A549 (cell line): ENCODE results near the gene SETD3.

Experiments used
- BHLHE40 ChIP-seq: IDR thresholded peaks from 2 replicates; pipeline ENCODE4 v1.6.1; 2012; ENCODE audit warnings: low read depth, low read length, inconsistent platforms
- CEBPB ChIP-seq, 2 experiments: fragments of >200 bp in 1 of 2; sonication (Bioruptor Twin) in 1 of 2; formaldehyde crosslinking in 1 of 2; IDR thresholded peaks; 2 replicates each; pipeline ENCODE4 v1.6.1; 2012 to 2016
- CHD2 ChIP-seq: fragments of 150-350 bp; IDR thresholded peaks from 2 replicates; pipeline ENCODE4 v1.6.1; 2014; ENCODE audit warnings: low read length; ENCODE audit not compliant: partially characterized antibody
- CTCF ChIP-seq: fragments of >200 bp; sonication (Bioruptor Twin); formaldehyde crosslinking; IDR thresholded peaks from 3 replicates; pipeline ENCODE4 v1.5.1; 2016
- EHMT2 ChIP-seq: fragments of 200-600 bp; sonication (generic); IDR thresholded peaks from 2 replicates; pipeline ENCODE4 v1.6.1; 2016; ENCODE audit warnings: antibody characterized with exemption, low read depth, mild to moderate bottlenecking, moderate library complexity
- EP300 ChIP-seq, 2 experiments: fragments of >200 bp; sonication (Bioruptor Twin); formaldehyde crosslinking; IDR thresholded peaks; 2 replicates in 1 of 2; 3 replicates in 1 of 2; pipeline ENCODE4 v1.6.1; 2016 to 2017
- HMGXB4 ChIP-seq: fragments of 250-450 bp; sonication (Bioruptor Pico); IDR thresholded peaks from 2 replicates; pipeline ENCODE4 v1.5.0; 2021; ENCODE audit warnings: mild to moderate bottlenecking, moderate library complexity, borderline replicate concordance
- MAZ ChIP-seq: fragments of 150-350 bp; IDR thresholded peaks from 2 replicates; pipeline ENCODE4 v1.6.1; 2014; ENCODE audit warnings: antibody characterized with exemption, low read depth, low read length, borderline replicate concordance
- POLR2A ChIP-seq: IDR thresholded peaks from 2 replicates; pipeline ENCODE4 v1.6.1; 2012; ENCODE audit warnings: mild to moderate bottlenecking, low read length
- POLR2AphosphoS2 ChIP-seq: conservative IDR thresholded peaks from 2 replicates; pipeline ENCODE4 v1.6.1; 2012; ENCODE audit warnings: low read length, improper control_type of control experiment, inconsistent platforms
- RAD21 ChIP-seq, 2 experiments: fragments of >200 bp in 1 of 2; sonication (Bioruptor Twin) in 1 of 2; formaldehyde crosslinking in 1 of 2; IDR thresholded peaks in 1 of 2; conservative IDR thresholded peaks in 1 of 2; 2 replicates in 1 of 2; 3 replicates in 1 of 2; pipeline ENCODE4 v1.6.1; 2012 to 2018; ENCODE audit warnings: inconsistent platforms in 1 of 2
- REST ChIP-seq: fragments of 200-600 bp; sonication (generic); IDR thresholded peaks from 2 replicates; pipeline ENCODE4 v1.6.1; 2016; ENCODE audit warnings: antibody characterized with exemption, mild to moderate bottlenecking, moderate library complexity
- TP53 ChIP-seq: fragments of 250-450 bp; sonication (Bioruptor Pico); IDR thresholded peaks from 2 replicates; pipeline ENCODE4 v1.5.0; 2021; ENCODE audit warnings: mild to moderate bottlenecking, moderate library complexity
- USF2 ChIP-seq: fragments of 450-650 bp; IDR thresholded peaks from 2 replicates; pipeline ENCODE4 v1.6.1; 2014; ENCODE audit warnings: antibody characterized with exemption

- TF ChIP-seq REST (no peak), HMGXB4 (no peak), CTCF (no peak), BHLHE40 (no peak), POLR2A (no peak), CHD2 (no peak), POLR2AphosphoS2 (no peak), USF2 (no peak), MAZ (no peak), TP53 (no peak), RAD21 (conservative IDR thresholded peaks at IDR 0.05 in 1 of 2, IDR thresholded peaks at IDR 0.05 in 1 of 2) (no peak), EHMT2 (no peak), CEBPB (IDR thresholded peaks at IDR 0.05) (no peak), EP300 (IDR thresholded peaks at IDR 0.05) (no peak)
Measured at GRCh38 chr14:99357916-99358390, 122.7 kb downstream of the SETD3 start.
